C4-2B (cell line): ENCODE results near the gene ZDHHC1.

Experiments
- H3K27ac ChIP-seq: fragments of 450-650 bp; 2 replicates; pipeline ENCODE4 v1.5.1; 2017
- CTCF ChIP-seq: fragments of 450-650 bp; conservative IDR thresholded peaks from 2 replicates; pipeline ENCODE4 v1.5.1; 2017; ENCODE audit warnings: mild to moderate bottlenecking
- ZFX ChIP-seq: fragments of 450-650 bp; IDR thresholded peaks from 2 replicates; pipeline ENCODE4 v1.6.1; 2017

The ZDHHC1 gene

GRCh38 chr16:67389911-67390815 is 26.1 kb downstream of the ZDHHC1 start:
- H3K27ac ChIP-seq, result no peak overlapping the region
- TF ChIP-seq CTCF, result no peak
- no peak for TF ChIP-seq ZFX

GRCh38 chr16:67388591-67388990 is 27.7 kb downstream of the ZDHHC1 start:
- no peak overlapping the region for H3K27ac ChIP-seq
- TF ChIP-seq ZFX, result no peak
- TF ChIP-seq CTCF, result no peak

- TF ChIP-seq ZFX (no peak), CTCF (no peak)
- no peak overlapping the region for H3K27ac ChIP-seq
Measured at GRCh38 chr16:67388191-67388590, 28.1 kb downstream of the ZDHHC1 start.

GRCh38 chr16:67387479-67388079 is 28.7 kb downstream of the ZDHHC1 start:
- TF ChIP-seq CTCF (no peak), ZFX (no peak)
- no peak overlapping the region for H3K27ac ChIP-seq

- H3K27ac ChIP-seq, result no peak overlapping the region
- TF ChIP-seq ZFX (no peak), CTCF (no peak)
Measured at GRCh38 chr16:67386861-67387455, 29.3 kb downstream of the ZDHHC1 start.

GRCh38 chr16:67384778-67385510 is 31.3 kb downstream of the ZDHHC1 start:
- TF ChIP-seq CTCF, result no peak
- TF ChIP-seq ZFX, result no peak
- no peak overlapping the region for H3K27ac ChIP-seq
